IMR-90 (cell line): Measurements from ENCODE around the gene TTC9C. TPM values are rescaled to one million over a fixed set of nuclear protein-coding genes. Genes with fewer than 3 reads are reported as not detected.
"Not testable (repeated sequence)": the region's sequence is repeated elsewhere in the genome, so short reads cannot be mapped to it uniquely, and the experiment has no call there.

Source experiments
- ATAC-seq: fragments of 200-7000 bp; cut with Tn5 transposase; 2 replicates; pipeline ENCODE4 v1.9.1; 2020; ENCODE audit warnings: low read depth, mild to moderate bottlenecking, moderate library complexity
- BruUV-seq: library from RNA; stranded (reverse); fragments of 400-500 nt; replicated peaks from 2 replicates; lab custom pipeline; 2021; lab: Mats Ljungman, UMichigan
- CTCF ChIA-PET: fragments of 300-600 bp; formaldehyde crosslinking; extraction: SDS; loops from one replicate; lab custom pipeline; 2021; ENCODE audit warnings: antibody characterized with exemption; lab: Yijun Ruan, JAX
- POLR2A ChIA-PET: fragments of 300-600 bp; sonication (Branson Sonifier 250); formaldehyde crosslinking; loops from one replicate; lab custom pipeline; 2022; ENCODE audit warnings: antibody characterized with exemption; ENCODE audit not compliant: unreplicated experiment; lab: Charles Lee
- DNase-seq: peaks from one replicate; pipeline ENCODE4 v3.0.0; 2013
- H2AFZ ChIP-seq: replicated peaks from 2 replicates; pipeline ENCODE3; 2013; ENCODE audit warnings: low read length, mild to moderate bottlenecking; ENCODE audit not compliant: poor library complexity
- H2AK5ac ChIP-seq: 2 replicates; pipeline ENCODE4 v1.6.1; 2013; ENCODE audit warnings: low read depth, low read length, inconsistent platforms
- H2AK9ac ChIP-seq: replicated peaks from 2 replicates; pipeline ENCODE3; 2013; ENCODE audit warnings: mild to moderate bottlenecking, low read depth, low read length, moderate library complexity; ENCODE audit not compliant: poor library complexity
- H2BK120ac ChIP-seq: 2 replicates; pipeline ENCODE4 v1.6.1; 2013; ENCODE audit warnings: low read depth, low read length, inconsistent platforms
- H2BK15ac ChIP-seq: 3 replicates; pipeline ENCODE4 v1.6.1; 2013; ENCODE audit warnings: low read depth, low read length, inconsistent platforms
- H2BK20ac ChIP-seq: 2 replicates; pipeline ENCODE4 v1.6.1; 2013; ENCODE audit warnings: low read depth, mild to moderate bottlenecking, inconsistent platforms, low read length, moderate library complexity
- H2BK5ac ChIP-seq: 2 replicates; pipeline ENCODE4 v1.6.1; 2013; ENCODE audit warnings: mild to moderate bottlenecking, low read depth, low read length, inconsistent platforms; ENCODE audit not compliant: poor library complexity, severe bottlenecking
- H3K14ac ChIP-seq: replicated peaks from 2 replicates; pipeline ENCODE4 v1.6.1; 2013; ENCODE audit warnings: low read depth, low read length, inconsistent platforms
- H3K18ac ChIP-seq: 2 replicates; pipeline ENCODE4 v1.6.1; 2013; ENCODE audit warnings: low read depth, low read length, control low read depth
- H3K23ac ChIP-seq: 2 replicates; pipeline ENCODE4 v1.6.1; 2013; ENCODE audit warnings: low read depth, low read length, inconsistent platforms
- H3K27ac ChIP-seq: 2 replicates; pipeline ENCODE4 v1.5.1; 2013; ENCODE audit warnings: mild to moderate bottlenecking, control low read depth, low read length; ENCODE audit not compliant: insufficient read depth
- H3K27me3 ChIP-seq: 2 replicates; pipeline ENCODE4 v1.6.1; 2013; ENCODE audit warnings: low read length; ENCODE audit not compliant: control insufficient read depth, insufficient read depth
- H3K36me3 ChIP-seq: 2 replicates; pipeline ENCODE4 v1.6.1; 2013; ENCODE audit warnings: low read length, mixed read lengths; ENCODE audit not compliant: control insufficient read depth, insufficient read depth
- H3K4ac ChIP-seq: 2 replicates; pipeline ENCODE4 v1.6.1; 2013; ENCODE audit warnings: low read depth, low read length, inconsistent platforms
- H3K4me1 ChIP-seq: 2 replicates; pipeline ENCODE4 v1.6.1; 2013; ENCODE audit warnings: low read length, mixed read lengths; ENCODE audit not compliant: control insufficient read depth, insufficient read depth
- H3K4me2 ChIP-seq: 2 replicates; pipeline ENCODE4 v1.6.1; 2013; ENCODE audit warnings: low read depth, mild to moderate bottlenecking, control low read depth, low read length, moderate library complexity
- H3K4me3 ChIP-seq: 2 replicates; pipeline ENCODE4 v1.5.1; 2013; ENCODE audit warnings: low read depth, mild to moderate bottlenecking, control low read depth, low read length, moderate library complexity; ENCODE audit not compliant: insufficient read depth
- H3K56ac ChIP-seq: 2 replicates; pipeline ENCODE4 v1.6.1; 2013; ENCODE audit warnings: low read length, inconsistent platforms; ENCODE audit not compliant: insufficient read depth; ENCODE audit errors: extremely low read depth
- H3K79me1 ChIP-seq, 2 experiments: 2 replicates each; pipeline ENCODE4 v1.6.1; 2013; ENCODE audit warnings: low read length in 2 of 2, inconsistent platforms in 1 of 2, low read depth in 1 of 2
- H3K9ac ChIP-seq: 2 replicates; pipeline ENCODE4 v1.6.1; 2013; ENCODE audit warnings: low read depth, low read length, control low read depth
- H3K9me1 ChIP-seq: 2 replicates; pipeline ENCODE4 v1.6.1; 2013; ENCODE audit warnings: low read length, inconsistent platforms; ENCODE audit not compliant: insufficient read depth
- H3K9me3 ChIP-seq: 2 replicates; pipeline ENCODE4 v1.6.1; 2013; ENCODE audit warnings: low read length; ENCODE audit not compliant: control insufficient read depth, insufficient read depth
- H4K20me1 ChIP-seq: 2 replicates; pipeline ENCODE4 v1.6.1; 2013; ENCODE audit warnings: low read length, inconsistent platforms; ENCODE audit not compliant: insufficient read depth
- H4K5ac ChIP-seq: 2 replicates; pipeline ENCODE4 v1.6.1; 2013; ENCODE audit warnings: mild to moderate bottlenecking, low read depth, low read length, control low read depth
- H4K8ac ChIP-seq, 2 experiments: 2 replicates each; pipeline ENCODE4 v1.6.1; 2013; ENCODE audit warnings: low read depth in 2 of 2, low read length in 2 of 2, control low read depth in 1 of 2, inconsistent platforms in 1 of 2
- H4K91ac ChIP-seq: 2 replicates; pipeline ENCODE4 v1.6.1; 2013; ENCODE audit warnings: low read depth, low read length, inconsistent platforms; ENCODE audit not compliant: insufficient read depth
- WGBS, 2 experiments: methylation state at CpG; one replicate each; pipeline versions ENCODE4 v1.1.5 to v1.1.7; 2013; ENCODE audit warnings: missing lambda C conversion rate in 2 of 2; ENCODE audit not compliant: insufficient read length in 1 of 2; ENCODE audit errors: extremely low coverage in 2 of 2; 5-methylcytosine and 5-hydroxymethylcytosine counted together
- dilution Hi-C: fragments of 300-500 bp; cut with HindIII; formaldehyde crosslinking; loops from one replicate; pipeline ENCODE4 v1.14.3; 2018; ENCODE audit warnings: low sequenced_read_pairs; ENCODE audit not compliant: unreplicated experiment
- in situ Hi-C: fragments of 300-500 bp; cut with MboI; formaldehyde crosslinking; loops from 3 replicates; pipeline ENCODE4 v1.14.3; 2019; ENCODE audit warnings: low sequenced_read_pairs, inconsistent platforms, mixed read lengths
- intact Hi-C: fragments of 100-400 bp; cut with micrococcal nuclease; formaldehyde crosslinking; loops from 2 replicates; pipeline ENCODE4 v1.10.0; 2022
- polyA plus RNA-seq, 3 experiments: library from polyadenylated mRNA; depleted of rRNA; stranded (reverse); fragments of >200 nt; gene quantifications; 2 replicates each; pipeline ENCODE4 v1.2.3, GENCODE V29; 2012; ENCODE audit warnings: low replicate concordance in 1 of 3
- total RNA-seq: library from RNA; depleted of rRNA; stranded (reverse); fragments of >200 nt; gene quantifications from 2 replicates; pipeline ENCODE4 v1.2.3, GENCODE V29; 2012

TTC9C gene
- total and polyA plus RNA-seq, 2 of the 4 experiments (the other 2 are of a cell fraction): 32.9 to 37.1 TPM

DNA sequence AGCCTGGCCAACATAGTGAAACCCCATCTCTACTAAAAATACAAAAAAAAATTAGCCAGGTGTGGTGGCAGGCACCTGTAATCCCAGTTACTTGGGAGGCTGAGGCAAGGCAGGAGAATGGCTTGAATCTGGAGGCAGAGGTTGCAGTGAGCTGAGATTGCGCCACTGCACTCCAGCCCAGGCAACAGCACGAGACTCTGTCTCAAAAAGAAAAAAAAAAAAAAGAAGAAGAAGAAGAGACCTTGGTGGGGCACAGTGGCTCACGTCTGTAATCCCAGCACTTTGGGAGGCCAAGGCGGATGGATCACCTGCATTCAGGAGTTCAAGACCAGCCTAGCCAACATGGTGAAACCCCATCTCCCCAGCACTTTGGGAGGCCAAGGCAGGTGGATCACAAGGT lies 24.4 kb upstream of the TTC9C start:
- ATAC-seq, in situ Hi-C loops, H3K9me3 ChIP-seq, BruUV-seq, H3K23ac ChIP-seq, H3K18ac ChIP-seq, H3K4ac ChIP-seq, H4K5ac ChIP-seq, dilution Hi-C loops, DNase-seq, H2AFZ ChIP-seq, H2BK120ac ChIP-seq, H3K4me3 ChIP-seq, POLR2A ChIA-PET, intact Hi-C loops, H2BK15ac ChIP-seq, H3K9ac ChIP-seq, H2AK5ac ChIP-seq, H2BK5ac ChIP-seq, H3K27me3 ChIP-seq, H3K56ac ChIP-seq, H3K14ac ChIP-seq, H3K27ac ChIP-seq, H2BK20ac ChIP-seq, H3K4me2 ChIP-seq, H3K36me3 ChIP-seq, H4K8ac ChIP-seq, H4K20me1 ChIP-seq, H2AK9ac ChIP-seq, H4K91ac ChIP-seq: not testable (repeated sequence)
- CTCF ChIA-PET: interaction anchor here (1.0 kb wide), 1 partner anchor 10 kb away, joined by 4 read pairs; no protein-coding TSS in a partner anchor
- 100% methylated on average over 1 of the region's 4 CpGs; no CpG with 5 or more reads in 1 of the 2 experiments for WGBS, 2 experiments
- Histone ChIP-seq H3K9me1 (peaks cover 16% of the 10 kb centered on the region), H3K79me1 (peaks cover 13 to 39% of the 10 kb centered on the region in 2 experiments), H3K4me1 (peaks cover 12% of the 10 kb centered on the region)
